GM19397 (cell line): ENCODE data around the gene MAP3K20.
"Not testable (repeated sequence)": the region's sequence is repeated elsewhere in the genome, so short reads cannot be mapped to it uniquely, and the experiment has no call there.

ENCODE experiments used
- ATAC-seq: cut with Tn5 transposase; IDR thresholded peaks from one replicate; pipeline ENCODE4 v1.9.1; 2021; ENCODE audit warnings: mild to moderate bottlenecking, moderate library complexity; ENCODE audit not compliant: unreplicated experiment

The MAP3K20 gene

DNA sequence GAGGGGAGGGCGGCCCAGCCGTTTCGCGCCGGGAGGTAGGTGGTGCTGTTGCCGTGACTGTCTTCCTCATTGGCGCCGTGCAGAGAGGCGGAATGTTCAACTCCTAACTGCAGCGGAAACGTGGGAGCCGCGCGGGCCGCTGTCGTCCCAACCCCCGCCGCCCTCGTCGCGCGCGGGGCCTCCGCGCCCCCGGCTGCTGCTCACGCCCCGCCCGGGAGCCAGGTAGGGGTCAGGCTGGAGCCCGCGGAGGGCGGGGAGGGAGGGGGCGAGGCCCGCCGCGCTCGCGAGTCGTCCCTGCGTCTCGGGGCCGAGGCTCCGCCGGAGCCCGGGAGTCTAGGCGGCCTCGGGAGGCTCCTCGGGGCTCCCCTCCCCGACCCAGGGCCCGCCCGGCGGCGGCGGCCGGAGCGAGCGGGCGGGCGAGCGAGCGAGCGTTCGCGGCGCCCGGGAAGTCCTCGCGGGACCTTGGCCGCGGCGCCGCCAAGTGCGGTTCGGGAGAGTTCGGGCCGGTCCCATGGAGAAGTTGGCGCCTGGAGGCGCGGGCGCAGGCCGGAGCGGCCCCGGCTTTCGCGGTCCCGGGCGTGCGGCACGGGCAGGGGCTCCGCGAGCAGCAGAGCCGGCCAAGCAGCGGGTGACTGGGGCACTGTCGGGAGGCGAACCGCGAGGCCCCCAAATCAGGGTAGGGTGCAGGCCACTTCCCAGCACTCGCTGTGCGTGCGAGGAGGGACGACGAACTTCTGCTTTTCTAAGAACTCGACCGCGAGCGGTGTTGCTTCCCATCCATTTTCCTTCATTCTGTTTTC, at the start of gene MAP3K20:
MAP3K20 (plus strand) TSS at position 66 of the 800 bp plus-strand sequence. CDS start 15,186 bp downstream, outside the sequence.
- peak; percentile 67 for ATAC-seq

DNA sequence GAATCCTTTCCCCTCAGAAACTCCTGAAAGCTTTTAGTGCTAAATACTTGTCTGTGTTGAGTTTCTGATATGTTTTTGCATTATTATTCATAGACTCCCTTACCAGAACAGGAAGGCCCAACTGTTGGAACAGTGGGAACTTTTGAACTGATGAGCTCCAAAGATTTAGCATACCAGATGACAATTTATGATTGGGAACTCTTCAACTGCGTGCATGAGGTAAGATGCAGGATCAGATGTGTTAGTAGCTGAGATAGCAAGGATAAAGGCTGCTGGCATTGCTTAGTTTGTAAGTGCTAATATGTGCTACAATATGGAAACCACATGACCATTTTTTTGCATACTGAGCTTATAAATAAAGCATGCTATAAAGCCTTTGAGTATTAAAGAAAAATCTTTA, 49.2 kb upstream of the MAP3K20 start:
- ATAC-seq = no peak

DNA sequence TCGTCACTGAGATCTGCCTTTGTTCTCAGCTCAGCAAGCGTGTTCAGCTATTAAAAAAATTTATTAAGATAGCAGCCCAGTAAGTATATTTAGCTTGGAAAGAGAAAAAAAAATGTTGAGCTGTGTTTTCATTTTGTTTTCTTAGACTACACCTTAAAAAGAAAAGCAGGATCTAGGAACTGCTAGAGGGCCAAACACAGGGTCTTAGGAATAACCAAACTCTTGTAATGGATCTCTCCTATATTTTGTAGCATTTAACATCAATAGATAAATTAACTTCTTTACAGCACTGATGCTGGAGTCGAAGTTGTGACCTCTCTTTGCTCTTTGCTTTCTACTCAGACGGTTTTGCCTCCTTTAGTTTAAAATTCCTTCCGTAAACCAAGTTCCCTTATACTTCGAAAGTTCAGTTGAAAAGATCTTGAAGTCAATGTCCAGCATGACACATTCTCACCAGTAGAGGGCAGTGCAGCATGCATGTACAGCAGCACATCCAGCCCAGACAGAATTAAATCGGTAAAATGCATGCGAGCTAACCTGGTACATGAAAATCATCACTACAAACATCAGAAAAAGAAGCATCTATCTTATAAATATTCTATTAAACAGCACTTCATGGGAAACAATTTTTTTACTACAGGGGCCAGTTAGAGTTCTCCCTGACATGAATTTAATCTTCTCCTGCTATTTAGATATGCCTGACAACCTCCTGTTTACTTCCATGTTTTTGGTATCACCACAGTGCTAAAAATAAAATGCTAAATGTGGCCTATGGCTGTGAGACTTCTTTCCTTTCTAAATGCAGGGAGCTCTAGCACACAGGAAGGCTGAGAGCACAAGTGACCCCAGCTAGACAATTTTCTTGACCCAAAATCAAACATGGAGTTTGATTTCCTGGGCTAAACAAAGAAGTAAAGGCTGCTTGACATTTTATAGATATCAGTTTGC, 48.2 kb upstream of the MAP3K20 start:
- ATAC-seq = peak; percentile 60

DNA sequence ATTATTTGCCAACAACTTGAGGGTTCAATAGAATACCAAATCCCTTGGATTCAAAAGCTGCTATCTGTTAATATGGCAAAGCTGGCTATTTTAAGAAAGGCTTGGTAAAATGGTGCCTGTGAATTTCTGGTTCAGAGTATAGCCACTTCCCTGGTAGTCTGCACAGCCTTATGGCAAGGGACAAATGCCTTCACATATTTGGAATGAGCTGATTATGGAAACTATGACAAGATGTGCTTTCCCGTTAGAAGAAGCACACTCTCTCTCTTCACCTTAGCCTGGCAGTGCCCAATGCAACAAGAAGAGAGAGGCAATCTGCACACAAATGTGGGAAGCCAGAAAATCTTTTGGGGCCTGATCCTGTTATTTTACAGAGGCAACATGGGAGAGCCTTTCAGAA, 47.5 kb upstream of the MAP3K20 start:
- ATAC-seq = no peak

DNA sequence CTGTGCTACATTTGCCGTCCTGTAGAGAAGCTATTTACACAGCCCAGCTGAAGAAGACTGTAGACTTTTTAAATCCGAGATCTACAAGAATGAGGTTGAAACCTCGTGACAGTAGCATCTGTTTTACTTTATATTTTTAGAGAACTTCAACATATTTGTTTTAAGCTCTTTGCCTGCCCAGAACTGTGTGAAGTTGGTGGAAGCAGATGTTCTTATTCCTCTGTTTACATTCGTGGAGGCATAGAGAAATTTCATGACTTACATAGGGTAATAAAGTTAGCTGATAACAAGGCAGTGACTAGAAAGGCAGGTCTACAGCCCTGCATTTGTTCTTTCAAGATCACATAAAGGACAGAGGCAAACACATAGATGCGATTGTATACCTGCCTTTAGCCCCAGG, 47.0 kb upstream of the MAP3K20 start:
- ATAC-seq = no peak

DNA sequence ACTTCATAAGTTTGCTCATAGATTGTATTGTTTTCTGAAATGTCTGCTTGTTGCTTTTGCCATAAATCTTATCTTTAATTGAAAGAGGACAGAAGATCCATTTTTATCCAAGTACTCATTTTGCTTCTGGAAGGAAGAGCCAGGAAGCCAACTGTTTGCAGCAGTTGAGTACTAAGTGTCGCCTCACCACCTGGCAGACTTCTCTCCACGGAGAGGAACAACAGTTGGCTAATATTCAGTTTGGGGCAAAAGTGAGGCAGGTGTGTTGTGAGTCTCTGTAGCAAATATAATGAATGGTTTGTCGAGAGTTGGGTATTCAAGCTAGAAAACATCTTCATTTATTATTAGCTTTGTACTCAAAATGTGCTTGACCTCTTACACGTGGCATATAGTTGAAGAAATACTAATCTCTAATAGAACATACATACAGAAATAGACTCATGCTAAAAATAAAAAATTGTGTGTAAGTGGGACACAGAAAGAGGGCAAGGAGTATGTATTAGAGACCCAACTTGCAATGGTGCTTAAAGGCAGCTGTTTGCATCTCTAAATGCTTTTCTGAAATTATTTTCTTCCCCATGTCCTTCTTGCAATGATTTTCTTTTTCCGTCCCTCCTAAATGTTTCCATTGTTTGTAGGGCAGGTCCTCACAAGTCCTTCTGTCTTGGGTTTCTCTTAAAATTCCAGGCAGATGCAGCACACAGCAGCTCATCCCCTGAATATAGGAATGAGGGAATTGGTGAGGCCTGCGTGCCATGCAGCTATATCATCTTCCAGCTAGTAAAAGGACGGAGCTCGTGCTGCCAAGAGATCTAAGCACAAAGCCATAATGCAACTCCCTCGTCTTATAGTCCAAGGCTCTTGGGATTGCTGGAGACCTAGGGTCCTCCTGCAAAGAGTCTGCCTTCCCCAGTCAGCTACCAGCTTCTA, 44.8 kb upstream of the MAP3K20 start:
- no peak for ATAC-seq

DNA sequence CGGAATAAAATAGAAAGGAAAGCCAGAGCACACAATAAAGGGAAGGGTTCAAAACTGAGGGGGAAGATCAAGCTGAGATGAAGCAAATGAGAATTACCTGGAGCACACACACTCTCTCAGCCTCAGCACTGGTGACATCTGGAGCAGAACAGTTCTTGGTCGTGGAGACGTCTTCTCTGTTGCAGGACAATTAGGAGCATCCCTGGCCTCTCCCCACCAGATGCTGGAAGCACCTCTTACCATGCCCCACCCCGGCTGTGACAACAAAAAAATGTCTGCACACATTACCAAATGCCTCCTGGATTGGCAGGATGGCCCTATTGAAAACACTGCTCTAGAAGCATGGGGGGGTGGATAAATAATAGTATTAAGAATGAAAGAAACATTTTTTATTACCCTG, 43.6 kb upstream of the MAP3K20 start:
- ATAC-seq = no peak

DNA sequence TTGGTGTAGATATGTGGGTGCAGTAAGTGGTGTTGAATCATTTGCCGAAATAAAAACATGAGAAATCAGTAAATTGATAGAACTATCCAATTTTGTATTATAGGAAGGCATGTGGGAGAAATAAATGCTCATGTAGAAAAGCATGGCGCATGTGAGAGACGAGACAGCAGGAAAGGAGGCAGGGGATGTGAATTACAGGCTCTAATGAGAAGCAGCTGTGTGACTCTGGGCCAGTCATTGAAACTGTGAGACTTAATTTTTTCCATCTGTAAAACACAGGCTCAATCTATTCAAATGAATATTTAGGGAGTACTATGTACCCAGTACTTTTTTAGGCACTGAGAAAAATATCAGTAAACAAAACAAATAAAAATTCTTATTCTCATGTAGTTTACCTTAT, 42.6 kb upstream of the MAP3K20 start:
- ATAC-seq = no peak

DNA sequence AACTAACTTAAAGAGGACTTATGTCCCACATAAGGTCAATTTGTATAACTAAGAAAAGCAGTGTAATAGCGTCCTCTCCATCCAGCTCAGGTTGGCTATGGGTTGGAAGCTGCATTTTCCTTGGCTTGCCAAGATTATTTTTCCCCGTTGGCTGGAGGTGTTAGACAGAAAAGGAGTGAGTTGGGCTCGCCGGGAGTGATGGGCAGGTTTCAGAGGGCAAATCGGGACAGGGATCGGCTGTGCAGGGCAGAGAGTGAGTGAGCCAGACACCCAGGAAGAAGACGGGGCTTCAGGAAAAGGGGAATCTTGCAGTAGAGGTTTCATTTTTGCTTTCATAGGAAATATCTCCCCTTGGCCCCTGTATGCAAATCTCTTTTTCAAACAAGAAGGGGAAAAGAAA, 41.5 kb upstream of the MAP3K20 start:
- no peak for ATAC-seq

DNA sequence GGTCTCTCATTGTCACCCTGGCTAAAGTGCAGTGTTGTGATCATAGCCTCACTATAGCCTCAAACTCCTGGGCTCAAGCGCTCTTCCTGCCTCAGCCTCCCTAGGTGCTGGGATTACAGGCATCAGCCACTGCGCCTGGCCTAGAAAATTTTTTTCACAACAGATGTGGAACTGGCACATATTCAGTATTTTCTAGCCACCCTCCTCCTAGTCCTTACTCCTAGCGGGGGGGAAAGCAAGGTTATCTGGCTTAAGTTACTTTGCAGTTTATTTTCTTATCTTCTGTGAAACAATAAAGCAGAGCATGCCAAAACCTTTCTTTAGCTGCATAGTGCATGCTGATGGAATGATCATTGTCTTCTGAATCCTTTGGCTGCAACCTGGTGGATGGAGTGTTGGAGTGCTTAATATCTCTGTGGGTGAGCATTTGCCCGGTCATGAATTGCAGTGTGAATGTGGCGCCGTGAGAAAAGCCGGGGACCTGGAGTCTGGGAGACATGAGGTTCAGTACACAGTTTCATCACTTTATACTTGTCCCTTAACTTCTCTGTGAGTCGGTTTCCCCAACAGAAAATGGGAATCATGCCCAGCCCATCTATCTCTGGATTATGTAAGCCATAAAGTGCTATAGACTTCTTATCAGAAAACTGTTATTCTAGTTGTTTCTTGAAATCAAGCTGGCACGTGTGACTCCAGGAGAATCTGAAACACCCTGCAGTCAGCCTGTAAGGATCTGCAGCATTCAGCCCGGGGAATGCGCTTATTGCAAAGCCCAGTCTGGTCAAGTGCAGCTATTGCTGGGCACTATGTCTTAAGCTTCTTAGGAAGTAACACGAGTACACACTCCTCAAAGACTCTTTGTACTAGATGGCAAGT, 38.2 kb upstream of the MAP3K20 start:
- ATAC-seq = no peak

DNA sequence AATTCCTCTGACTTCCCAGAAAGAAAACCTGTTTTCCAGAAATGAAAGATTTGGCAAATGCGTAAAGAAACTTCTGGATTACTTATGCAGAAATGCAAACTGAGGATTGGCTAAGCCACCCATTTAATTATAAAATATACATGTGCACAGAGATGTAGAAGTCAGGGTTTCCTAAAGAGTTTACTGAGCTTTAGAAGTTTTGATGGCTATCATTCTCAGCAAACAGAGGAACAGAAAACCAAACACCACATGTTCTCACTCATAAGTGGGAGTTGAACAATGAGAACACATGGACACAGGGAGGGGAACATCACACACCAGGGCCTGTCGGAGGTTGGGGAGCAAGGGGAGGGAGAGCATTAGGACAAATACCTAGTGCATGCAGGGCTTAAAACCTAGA, 37.4 kb upstream of the MAP3K20 start:
- not testable (repeated sequence) for ATAC-seq

DNA sequence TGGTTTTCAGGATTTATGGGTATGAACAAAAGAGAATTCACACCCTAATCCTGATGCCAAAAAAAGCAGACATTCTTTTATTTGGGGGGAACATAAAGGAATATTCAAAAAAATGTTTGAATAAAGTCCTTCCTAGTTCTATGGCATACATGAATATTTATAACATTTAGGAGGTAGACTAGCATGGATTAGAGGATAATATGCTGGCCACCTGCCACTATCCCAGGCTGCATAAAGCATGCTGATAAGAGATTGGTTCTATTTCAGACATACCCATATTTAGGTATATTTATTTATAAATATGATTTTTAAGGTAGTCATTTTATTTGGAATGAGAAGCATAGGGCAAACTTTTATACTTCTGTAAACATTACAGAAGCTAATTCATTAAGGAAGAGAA, 34.9 kb upstream of the MAP3K20 start:
- no peak for ATAC-seq

DNA sequence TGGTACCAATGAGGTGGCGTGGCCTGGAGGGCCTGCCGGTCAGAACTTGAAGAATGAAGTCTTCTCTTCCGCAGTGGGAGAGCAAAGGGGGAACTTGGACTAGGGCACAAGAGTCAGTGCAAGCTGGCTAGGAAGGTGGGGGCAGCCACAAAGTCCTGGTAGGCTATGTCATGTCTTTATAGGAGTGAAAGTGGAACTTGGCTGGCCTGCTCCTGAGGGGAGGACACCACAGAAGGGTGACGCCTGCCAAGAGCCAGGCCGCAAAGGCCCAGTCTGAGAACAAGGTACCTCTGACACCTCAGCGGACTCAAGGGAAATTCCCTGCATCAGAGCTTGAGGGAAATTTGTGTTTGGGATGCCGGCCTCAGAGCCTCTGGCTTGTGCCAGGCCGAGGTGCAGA, 32.2 kb upstream of the MAP3K20 start:
- ATAC-seq = no peak

DNA sequence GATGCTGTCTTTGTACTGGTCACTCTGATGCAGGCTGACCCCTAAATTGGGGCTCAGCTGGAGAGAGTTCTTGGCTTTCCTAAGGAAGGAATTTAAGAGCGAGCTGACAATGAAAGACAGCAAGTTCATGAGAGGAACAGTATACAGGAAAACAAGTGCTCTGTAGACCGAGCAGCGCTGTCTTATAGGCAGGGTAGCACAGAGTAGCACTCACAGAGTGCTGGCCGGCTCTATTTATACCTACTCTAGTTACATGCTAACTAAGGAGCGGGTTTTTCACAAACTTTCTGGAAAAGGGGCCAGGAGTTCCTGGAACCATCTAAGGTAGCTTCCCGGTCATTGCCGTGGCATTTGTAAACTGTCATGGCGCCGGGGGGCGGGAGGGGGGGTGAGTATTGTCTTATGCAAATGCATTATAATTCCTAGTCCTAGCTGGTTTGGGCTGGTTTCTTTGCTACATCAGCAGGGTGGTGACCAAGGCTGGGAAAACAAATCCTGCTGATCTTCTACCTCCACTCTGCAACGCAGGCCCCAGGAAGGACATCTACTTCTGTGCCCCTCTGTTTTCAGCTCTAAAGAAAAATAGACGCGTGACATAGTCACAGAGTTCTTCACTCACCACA, 31.6 kb upstream of the MAP3K20 start:
- ATAC-seq = no peak

DNA sequence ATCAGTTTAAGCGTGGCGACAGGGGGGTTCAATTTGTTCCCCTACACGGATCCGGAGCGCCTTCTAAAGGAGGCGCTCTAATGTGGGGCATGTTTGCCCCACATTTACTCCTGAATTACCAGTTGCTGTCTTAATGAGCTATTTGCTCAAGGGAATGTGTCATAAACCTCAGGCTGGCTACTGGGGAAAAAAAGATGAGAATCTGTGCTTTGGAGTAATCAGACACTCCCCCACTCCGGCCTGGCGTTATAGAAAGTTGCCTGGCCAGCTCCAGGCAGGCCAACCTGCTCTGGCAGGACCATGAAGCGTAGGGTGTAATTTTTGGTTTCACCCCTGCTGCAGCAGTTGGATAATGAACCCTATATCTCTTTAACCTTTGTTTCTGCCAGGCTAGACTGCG, 31.0 kb upstream of the MAP3K20 start:
- ATAC-seq = no peak

DNA sequence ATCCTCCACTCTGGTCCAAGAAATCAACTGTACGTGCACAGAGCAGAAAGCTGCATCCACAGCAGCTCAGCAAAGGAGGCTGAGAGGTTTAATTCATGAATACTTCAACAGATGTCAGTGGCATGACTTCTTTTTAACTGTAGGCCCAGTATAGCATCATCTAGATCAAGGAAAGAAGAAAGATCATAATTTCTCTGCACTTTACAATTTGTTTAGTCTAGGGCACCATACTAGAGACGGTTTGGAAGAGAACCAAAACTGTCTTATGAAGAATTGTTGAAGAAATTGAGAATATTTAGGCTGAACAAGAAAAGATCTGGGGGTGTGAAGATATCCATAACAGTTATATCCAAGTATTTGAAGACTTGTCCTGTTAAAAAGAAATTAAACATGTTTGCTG, 30.5 kb upstream of the MAP3K20 start:
- ATAC-seq = no peak

DNA sequence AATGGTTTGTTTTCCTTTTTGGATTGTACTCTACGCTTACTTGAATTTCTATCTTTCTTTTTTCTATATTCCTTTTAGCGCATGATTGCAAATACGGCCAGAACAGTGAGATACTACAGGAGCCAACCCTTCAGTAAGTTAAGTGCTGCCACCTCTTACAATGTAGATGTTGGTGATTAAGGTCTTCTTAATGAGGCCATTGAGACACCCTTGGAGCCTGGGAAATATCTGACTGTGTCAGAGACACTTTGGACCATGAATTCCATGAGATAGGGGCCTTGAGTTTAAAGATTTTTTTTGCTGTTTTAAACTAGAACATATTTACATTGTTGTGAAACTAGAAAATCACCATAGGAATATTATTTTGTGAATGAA, 27.1 kb upstream of the MAP3K20 start:
- ATAC-seq = no peak

DNA sequence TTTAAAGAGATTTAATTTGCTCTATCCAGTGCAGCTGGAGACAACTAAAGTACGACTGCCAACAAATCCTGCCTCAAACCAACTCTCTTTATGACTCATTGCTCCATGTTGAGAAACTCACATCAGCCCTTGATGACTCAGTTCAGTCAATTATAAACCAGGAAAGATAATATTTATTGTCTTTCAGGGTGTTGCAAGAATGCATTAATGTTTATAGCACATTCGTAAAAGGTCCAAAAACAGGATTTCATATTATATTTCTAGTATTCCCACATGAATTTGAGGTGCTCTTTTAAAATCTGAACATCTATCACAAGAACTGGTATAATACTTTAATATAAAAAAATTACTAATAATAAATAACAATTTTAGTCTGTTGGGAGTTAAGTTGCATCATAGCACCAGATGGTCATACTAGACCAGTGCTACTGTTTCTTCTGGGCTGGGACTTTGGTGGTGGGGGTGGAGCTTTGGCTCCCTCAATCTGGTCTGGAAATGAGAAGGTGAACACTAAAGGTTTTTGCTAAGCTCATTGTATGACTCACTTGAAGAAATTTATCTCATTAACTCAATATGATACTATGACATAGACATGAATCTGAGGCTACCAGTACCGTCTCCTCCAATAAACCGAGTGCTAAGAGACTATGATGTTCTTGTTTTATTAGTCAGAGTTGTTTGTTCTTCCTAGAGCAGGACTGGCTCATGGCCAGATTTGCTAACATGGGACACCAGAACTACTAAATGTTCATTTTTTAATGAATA, 26.6 kb upstream of the MAP3K20 start:
- peak; percentile 88 for ATAC-seq

DNA sequence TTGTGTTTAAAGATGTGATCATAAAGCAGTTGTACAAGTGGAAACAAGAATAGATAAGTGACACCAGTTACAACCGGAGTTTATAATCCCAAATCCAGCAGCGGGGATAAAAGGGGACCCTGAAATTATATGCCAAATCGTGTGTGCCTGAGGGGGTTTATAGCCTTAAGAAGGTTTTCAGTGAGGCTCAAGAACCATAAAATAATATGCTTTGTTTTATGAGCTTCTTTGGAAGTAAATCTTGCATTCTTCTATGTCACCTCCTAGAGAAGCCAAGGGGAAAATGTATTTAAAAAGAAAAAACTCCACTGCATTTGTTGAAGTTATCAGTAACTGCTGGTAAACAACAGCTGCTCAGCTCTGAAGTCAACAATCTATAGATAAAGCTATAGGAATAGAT, 25.8 kb upstream of the MAP3K20 start:
- ATAC-seq = no peak
